HG03108 (cell line): ENCODE measurements around the gene SLC15A4.
A peak's percentile ranks its signal among the peaks of the same experiment; 100 is the strongest.
"Not testable (repeated sequence)": the region's sequence is repeated elsewhere in the genome, so short reads cannot be mapped to it uniquely, and the experiment has no call there.

Experiments
- ATAC-seq: cut with Tn5 transposase; IDR thresholded peaks from one replicate; pipeline ENCODE4 v1.9.1; 2021; ENCODE audit warnings: moderate library complexity; ENCODE audit not compliant: unreplicated experiment

The SLC15A4 gene

GRCh38 chr12:128815779-128816642 lies 7.7 kb downstream of the SLC15A4 start:
- ATAC-seq, result no peak

GRCh38 chr12:128814411-128815261 lies 9.1 kb downstream of the SLC15A4 start:
- no peak for ATAC-seq

- no peak for ATAC-seq
These were observed 9.9 kb downstream of the SLC15A4 start for GRCh38 chr12:128813883-128814282.

- no peak for ATAC-seq
These were observed 10.4 kb downstream of the SLC15A4 start for GRCh38 chr12:128813392-128813791.

- no peak for ATAC-seq
These were observed 12.0 kb downstream of the SLC15A4 start for GRCh38 chr12:128811806-128812205.

- ATAC-seq, result peak; percentile 84
These were observed 13.3 kb downstream of the SLC15A4 start for GRCh38 chr12:128810182-128811127.

- no peak for ATAC-seq
These were observed 15.1 kb downstream of the SLC15A4 start for GRCh38 chr12:128808651-128809050.

- ATAC-seq, result no peak
These were observed 16.5 kb downstream of the SLC15A4 start for GRCh38 chr12:128807161-128807724.

GRCh38 chr12:128806573-128806972 lies 17.2 kb downstream of the SLC15A4 start:
- no peak for ATAC-seq

GRCh38 chr12:128805406-128805805 lies 18.4 kb downstream of the SLC15A4 start:
- ATAC-seq, result not testable (repeated sequence)

- no peak for ATAC-seq
These were observed 19.0 kb downstream of the SLC15A4 start for GRCh38 chr12:128804762-128805161.

GRCh38 chr12:128803788-128804187 lies 20.0 kb downstream of the SLC15A4 start:
- no peak for ATAC-seq

GRCh38 chr12:128802756-128803155 lies 21.0 kb downstream of the SLC15A4 start:
- no peak for ATAC-seq

- ATAC-seq, result no peak
These were observed 21.8 kb downstream of the SLC15A4 start for GRCh38 chr12:128801879-128802391.

GRCh38 chr12:128800606-128801005 lies 23.2 kb downstream of the SLC15A4 start:
- no peak for ATAC-seq

GRCh38 chr12:128798571-128799341 lies 25.0 kb downstream of the SLC15A4 start:
- no peak for ATAC-seq

- peak; percentile 52 for ATAC-seq
These were observed 26.3 kb downstream of the SLC15A4 start for GRCh38 chr12:128797119-128798118.

- no peak for ATAC-seq
These were observed 27.2 kb downstream of the SLC15A4 start for GRCh38 chr12:128796439-128797118.
